ENCODE results near the gene BEAN1. TPM values are rescaled to one million over a fixed set of nuclear protein-coding genes. Genes with fewer than 3 reads are reported as not detected.

Gene BEAN1
- total RNA-seq, 1 donor from 2014 or later, result 0.87 TPM

- Histone ChIP-seq H3K36me3 (no peaks in the 10 kb centered on the region), H3K4me3 (no peak overlapping the region), H3K27me3 (no peaks in the 10 kb centered on the region), H3K4me1 (peaks cover 12% of the 10 kb centered on the region), H3K27ac (no peak overlapping the region), H3K9me3 (no peaks in the 10 kb centered on the region)
- ATAC-seq (peak; percentile 4), DNase-seq (no peak)
- TF ChIP-seq CTCF (IDR thresholded peaks at IDR 0.05), result no peak
- intact Hi-C loops (cut with DNase I), result no loop called here
Observed at GRCh38 chr16:66476328-66477027, 49.4 kb downstream of the BEAN1 start.

GRCh38 chr16:66477028-66477515, 50.0 kb downstream of the BEAN1 start:
- Histone ChIP-seq H3K4me3 (no peak overlapping the region), H3K9me3 (no peaks in the 10 kb centered on the region), H3K36me3 (no peaks in the 10 kb centered on the region), H3K27ac (no peak overlapping the region), H3K4me1 (peaks cover 12% of the 10 kb centered on the region), H3K27me3 (no peaks in the 10 kb centered on the region)
- no peak for TF ChIP-seq CTCF (IDR thresholded peaks at IDR 0.05)
- DNase-seq, result no peak
- ATAC-seq, result no peak
- intact Hi-C loops (cut with DNase I), result no loop called here

GRCh38 chr16:66478733-66479511, 51.8 kb downstream of the BEAN1 start:
- Histone ChIP-seq H3K4me3 (no peak overlapping the region), H3K36me3 (no peaks in the 10 kb centered on the region), H3K27me3 (no peaks in the 10 kb centered on the region), H3K27ac (no peak overlapping the region), H3K4me1 (peaks cover 12% of the 10 kb centered on the region), H3K9me3 (no peaks in the 10 kb centered on the region)
- ATAC-seq (peak; percentile 91), DNase-seq (peak; percentile 81)
- TF ChIP-seq CTCF (IDR thresholded peaks at IDR 0.05), result peak; percentile 86
- intact Hi-C loops (cut with DNase I), result no loop called here

GRCh38 chr16:66479661-66480264, 52.7 kb downstream of the BEAN1 start:
- Histone ChIP-seq H3K27me3 (no peaks in the 10 kb centered on the region), H3K36me3 (no peaks in the 10 kb centered on the region), H3K4me1 (peaks cover 10% of the 10 kb centered on the region), H3K27ac (no peak overlapping the region), H3K4me3 (no peak overlapping the region), H3K9me3 (no peaks in the 10 kb centered on the region)
- intact Hi-C loops (cut with DNase I), result loop anchor here (10.0 kb wide), 1 partner anchor 75 kb away; no protein-coding TSS in a partner anchor
- ATAC-seq (no peak), DNase-seq (no peak)
- TF ChIP-seq CTCF (IDR thresholded peaks at IDR 0.05), result no peak

GRCh38 chr16:66480265-66481080, 53.4 kb downstream of the BEAN1 start:
- H3K36me3 ChIP-seq, result no peaks in the 10 kb centered on the region
- ATAC-seq, result no peak
- H3K4me3 ChIP-seq, result no peak overlapping the region
- TF ChIP-seq CTCF (IDR thresholded peaks at IDR 0.05), result no peak
- no peak for DNase-seq
- H3K4me1 ChIP-seq, result peaks cover 3% of the 10 kb centered on the region
- no peaks in the 10 kb centered on the region for H3K9me3 ChIP-seq
- no peaks in the 10 kb centered on the region for H3K27me3 ChIP-seq
- intact Hi-C loops (cut with DNase I), result loop anchor here (10.0 kb wide), 1 partner anchor 76 kb away; no protein-coding TSS in a partner anchor
- H3K27ac ChIP-seq, result no peak overlapping the region
